HPDE6-E6E7 (cell line): ENCODE data around the gene HAVCR1.
"Not testable (repeated sequence)": the region's sequence is repeated elsewhere in the genome, so short reads cannot be mapped to it uniquely, and the experiment has no call there.

Experiments
- DNase-seq: peaks from one replicate; pipeline ENCODE4 v3.0.0; 2011; ENCODE audit warnings: missing footprints; ENCODE audit errors: extremely low spot score

Gene HAVCR1

DNA sequence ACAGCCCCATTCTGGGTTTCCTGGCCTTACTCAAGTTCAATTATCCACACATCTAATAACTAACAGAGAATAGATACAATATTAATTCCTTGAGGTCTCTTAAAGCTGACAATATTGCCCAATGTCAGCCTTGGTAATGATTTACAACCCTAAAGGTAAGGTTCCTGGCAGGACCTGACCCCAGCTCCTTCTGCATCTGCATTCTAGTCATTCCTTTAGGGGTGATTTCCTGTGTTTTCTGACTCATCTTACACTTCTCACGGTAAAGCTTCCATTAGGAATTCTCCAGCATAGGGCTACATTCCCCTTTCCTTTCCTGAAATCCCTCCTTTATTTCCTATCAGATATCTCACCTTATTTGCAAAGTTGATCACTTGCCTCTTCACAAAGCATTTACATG is 9.3 kb downstream of the HAVCR1 start:
- DNase-seq: no peak

- DNase-seq: no peak
These were observed 11.0 kb downstream of the HAVCR1 start for GRCh38 chr5:157047898-157048297.

DNA sequence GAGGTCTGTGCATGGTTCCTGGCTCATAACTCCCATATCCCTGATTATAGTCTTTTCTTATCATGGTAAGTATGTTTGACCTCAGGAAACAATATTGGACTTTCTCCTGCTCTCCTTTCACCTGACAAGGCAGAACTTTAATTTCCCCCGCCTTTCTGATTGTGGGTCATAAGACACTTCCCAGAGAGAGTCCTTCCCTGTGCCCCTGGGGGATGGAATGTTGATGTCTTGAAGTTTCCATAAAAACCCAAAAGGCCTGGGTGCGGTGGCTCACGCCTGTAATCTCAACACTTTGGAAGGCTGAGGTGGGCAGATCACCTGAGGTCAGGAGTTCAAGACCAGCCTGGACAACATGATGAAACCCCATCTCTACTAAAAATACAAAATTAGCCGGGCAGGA is 11.9 kb downstream of the HAVCR1 start:
- DNase-seq: not testable (repeated sequence)

- no peak for DNase-seq
These were observed 12.9 kb downstream of the HAVCR1 start for GRCh38 chr5:157046041-157046440.

DNA sequence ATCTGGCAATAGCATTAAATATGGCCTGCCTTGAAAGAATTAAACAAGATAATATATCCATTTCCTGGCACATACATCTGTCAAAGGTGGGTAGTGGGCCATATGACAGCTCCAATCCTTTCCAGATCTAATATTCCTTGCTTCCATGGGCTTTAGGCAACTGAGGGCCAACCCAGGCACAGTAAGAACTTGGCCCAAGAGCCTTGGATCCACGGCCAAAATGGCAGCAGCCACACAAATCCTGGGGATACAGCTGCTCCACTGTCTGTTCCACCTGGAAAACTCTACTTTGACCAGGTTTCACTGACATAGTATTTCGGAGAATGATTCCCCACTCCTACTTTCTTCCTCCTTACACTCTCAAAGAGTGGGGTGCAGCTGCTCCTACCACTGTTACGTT is 13.3 kb downstream of the HAVCR1 start:
- DNase-seq: no peak

GRCh38 chr5:157038568-157039187 is 20.2 kb downstream of the HAVCR1 start:
- no peak for DNase-seq

GRCh38 chr5:157034106-157035072 is 24.5 kb downstream of the HAVCR1 start:
- not testable (repeated sequence) for DNase-seq

DNA sequence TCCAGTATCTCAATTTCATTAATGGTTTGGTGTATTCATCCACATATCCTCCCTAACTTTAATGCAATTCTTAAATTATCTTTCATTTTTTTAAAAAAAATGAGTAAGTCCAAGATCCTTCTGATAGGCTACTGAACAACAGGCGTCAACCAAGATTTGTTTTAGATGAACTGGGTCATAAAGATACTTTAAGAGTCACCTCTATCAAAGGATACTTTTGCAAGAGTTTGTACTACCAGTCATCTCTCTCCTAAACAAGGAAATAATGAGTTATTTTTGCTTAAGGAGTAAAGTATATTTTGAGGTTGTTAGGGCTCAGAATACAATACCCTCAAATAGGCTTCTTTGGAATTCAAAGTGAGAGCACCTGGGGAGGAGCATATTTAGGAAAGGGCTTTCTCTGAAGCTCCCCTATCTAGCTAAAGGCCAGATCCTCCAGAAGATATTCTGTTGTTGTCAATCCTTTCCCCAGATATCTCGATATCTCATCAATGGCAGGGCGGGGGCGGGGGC is 25.8 kb downstream of the HAVCR1 start:
- no peak for DNase-seq

DNA sequence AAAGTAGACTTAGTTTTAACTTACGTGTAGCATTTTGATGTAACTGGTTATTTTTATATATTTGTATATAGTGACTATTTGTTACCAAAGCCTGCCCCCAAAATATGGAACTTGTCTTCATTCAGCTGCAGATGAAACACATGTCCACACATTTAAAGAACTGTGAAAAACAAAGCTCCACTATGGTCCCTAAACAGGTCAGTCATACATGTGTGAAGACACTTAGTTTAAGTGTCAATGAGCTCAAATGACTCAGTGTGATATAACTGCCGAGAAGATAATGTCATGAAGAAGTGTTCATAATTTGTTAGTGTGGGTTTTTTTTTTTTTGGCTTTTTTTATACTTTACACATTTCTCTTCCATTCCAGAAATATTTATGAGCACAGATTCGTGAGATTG is 28.2 kb downstream of the HAVCR1 start:
- DNase-seq: no peak

DNA sequence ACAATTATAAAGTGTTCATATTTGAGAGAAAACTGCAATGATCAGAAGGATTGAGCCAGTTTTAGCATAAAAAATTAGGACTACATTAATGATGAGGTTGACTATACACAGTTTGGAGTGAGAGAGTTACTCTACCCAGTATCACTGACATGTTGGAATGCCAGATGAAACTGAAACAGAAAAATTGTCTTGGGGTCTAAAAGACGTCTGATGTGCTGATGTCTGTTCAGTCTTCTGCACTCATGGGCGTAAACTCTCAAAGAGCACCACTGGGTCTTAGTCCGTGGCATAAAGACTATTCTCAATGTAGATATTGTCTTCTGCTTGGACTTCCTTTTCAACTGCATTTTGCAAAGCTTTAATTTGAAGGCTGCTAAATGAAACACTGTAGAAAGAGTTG is 29.5 kb downstream of the HAVCR1 start:
- DNase-seq: no peak

- DNase-seq: not testable (repeated sequence)
These were observed 31.3 kb downstream of the HAVCR1 start for GRCh38 chr5:157027663-157028062.

DNA sequence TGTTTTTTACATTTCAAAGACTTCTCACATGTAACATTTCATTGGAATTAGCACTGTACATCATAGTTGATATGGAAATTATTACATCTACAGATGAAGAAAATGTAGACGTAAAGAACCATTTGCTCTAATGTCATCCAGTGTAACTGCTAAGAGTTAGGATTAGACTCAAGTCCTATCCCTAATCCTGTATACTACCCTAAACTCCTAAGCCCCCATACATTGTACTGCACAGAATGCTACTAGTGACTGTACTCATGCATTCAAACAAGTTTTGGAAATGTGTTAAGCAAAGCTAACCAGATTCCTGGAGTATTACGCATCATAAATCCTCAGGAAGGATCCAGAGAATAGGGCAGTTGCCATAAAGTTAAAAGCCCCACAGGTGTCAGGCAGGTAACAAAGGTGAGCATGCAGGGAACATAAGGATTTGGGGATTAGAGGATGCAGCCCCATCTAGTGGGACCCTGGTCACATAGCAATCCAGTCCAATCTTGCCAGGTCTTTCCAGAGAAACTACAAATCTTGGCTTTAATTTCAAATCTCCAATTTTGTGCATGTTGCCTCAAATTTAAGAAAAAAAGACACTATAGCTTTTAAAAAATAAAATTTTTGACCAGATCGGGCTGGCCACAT is 32.0 kb downstream of the HAVCR1 start:
- no peak for DNase-seq

- no peak for DNase-seq
These were observed 33.7 kb downstream of the HAVCR1 start for GRCh38 chr5:157025093-157025698.

DNA sequence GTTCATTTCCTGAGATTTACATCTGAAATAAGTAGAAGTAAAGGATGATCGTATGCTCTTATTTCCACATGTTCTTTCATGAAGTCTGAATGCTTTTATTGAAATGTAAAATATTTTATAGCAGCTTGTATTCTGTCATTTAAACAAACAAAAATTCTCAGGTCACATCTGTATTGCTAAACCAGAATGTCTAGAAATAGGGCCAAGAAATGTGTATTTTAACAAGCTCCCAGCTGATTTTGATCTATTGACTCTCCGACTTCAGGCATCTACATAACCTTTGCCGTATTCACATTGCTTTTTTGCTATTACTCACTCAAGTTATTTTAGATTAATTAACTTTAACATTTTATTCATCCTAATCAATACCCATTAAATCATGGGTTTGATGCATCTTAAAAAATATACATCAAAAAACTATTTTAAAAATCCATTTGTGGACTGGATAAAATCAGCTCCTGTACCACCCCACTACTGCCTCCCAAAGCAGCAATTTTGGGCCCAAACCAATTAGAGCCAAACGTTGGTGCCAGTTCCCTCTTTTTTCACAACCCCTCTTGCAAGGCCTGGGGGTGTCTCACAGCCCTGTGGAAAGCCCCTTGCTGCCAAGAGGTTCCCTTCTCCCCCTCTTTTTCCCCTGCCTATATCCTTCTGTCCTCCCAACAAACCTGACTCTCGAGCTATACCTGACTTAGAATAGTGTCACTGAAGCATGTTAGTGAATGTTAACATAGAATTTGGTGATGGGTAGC is 34.5 kb downstream of the HAVCR1 start:
- no peak for DNase-seq

DNA sequence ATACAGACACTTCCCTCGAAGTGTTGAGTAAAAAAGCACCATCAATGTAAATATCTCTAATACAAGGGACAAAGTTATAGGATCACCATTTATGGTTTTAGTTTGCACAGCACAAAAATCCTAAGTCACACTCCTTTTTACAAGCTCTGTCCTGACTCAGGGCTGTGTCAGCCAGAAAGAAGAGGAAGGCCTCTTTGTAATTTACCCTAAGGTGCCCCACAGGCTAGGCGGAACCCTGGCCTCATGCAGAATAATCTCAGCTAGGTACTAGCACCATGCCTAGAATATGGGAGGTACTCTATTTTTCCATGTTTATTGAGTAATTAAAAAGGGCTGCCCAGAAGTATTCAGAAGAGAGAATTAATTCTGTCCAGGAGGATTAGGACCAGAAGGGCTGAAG is 36.9 kb downstream of the HAVCR1 start:
- no peak for DNase-seq

- no peak for DNase-seq
These were observed 38.2 kb downstream of the HAVCR1 start for GRCh38 chr5:157020511-157021222.

DNA sequence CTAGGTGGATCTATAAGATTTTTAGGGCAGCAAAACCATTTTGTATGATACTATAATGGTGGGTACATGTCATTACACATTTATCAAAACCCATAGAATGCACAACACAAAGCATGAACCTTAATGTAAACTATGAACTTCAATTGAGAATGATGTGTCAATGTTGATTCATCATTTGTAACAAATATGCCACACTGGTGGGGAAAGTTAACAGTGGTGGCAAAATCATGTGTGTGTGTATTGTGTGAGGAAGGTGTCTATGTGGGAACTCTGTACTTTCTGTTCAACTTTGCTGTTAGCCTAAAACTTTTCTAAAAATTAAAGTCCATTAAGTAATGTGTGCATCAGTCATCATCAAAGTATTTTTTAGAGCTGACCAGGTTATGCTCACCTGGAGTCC is 38.9 kb downstream of the HAVCR1 start:
- no peak for DNase-seq

DNA sequence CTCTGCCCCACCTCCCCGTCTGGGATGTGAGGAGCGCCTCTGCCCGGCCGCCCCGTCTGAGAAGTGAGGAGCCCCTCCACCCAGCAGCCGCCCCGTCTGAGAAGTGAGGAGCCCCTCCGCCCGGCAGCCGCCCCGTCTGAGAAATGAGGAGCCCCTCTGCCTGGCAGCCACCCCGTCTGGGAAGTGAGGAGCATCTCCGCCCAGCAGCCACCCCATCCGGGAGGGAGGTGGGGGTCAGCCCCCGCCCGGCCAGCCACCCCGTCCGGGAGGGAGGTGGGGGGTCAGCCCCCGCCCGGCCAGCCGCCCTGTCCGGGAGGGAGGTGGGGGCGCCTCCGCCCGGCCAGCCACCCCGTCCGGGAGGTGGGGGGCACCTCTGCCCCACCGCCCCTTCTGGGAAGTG is 44.8 kb downstream of the HAVCR1 start:
- DNase-seq: not testable (repeated sequence)

DNA sequence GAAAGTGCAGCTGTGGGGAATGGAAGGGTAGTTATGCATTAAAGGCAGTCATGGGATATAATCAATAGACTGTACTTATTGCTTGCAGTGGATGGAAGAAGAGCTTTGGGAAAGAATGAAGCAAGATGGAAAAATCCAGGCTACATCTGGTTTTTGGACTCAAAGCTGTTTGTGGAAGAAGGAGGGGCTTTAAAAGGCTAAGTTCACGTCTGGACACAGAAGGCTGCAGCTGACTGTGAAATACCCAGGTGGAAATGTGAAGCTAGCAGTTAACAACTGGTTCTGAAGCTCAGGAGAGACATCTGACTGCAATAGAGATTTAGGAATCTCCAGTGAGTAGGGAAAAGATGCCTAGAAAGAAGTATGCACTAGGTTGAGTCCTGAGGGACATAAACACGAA is 52.7 kb downstream of the HAVCR1 start:
- DNase-seq: no peak

- DNase-seq: no peak
These were observed 53.9 kb downstream of the HAVCR1 start for GRCh38 chr5:157004893-157005551.
